BLaER1 treated with 17β-estradiol and CSF1 and Interleukin-3, amounts not matched to agents 10 nM and 100 nM (cell line): ENCODE results near the gene SIAH1.
"Not testable (repeated sequence)": the region's sequence is repeated elsewhere in the genome, so short reads cannot be mapped to it uniquely, and the experiment has no call there.

Experiments
- H3K27ac ChIP-seq, 11 experiments: shearing (Covaris generic); formaldehyde crosslinking; 2 replicates each; pipeline ENCODE4 v1.8.1; 2022
- H3K27me3 ChIP-seq, 11 experiments: shearing (Covaris generic); formaldehyde crosslinking; 2 replicates each; pipeline ENCODE4 v1.8.1; 2022
- H3K36me3 ChIP-seq, 11 experiments: shearing (Covaris generic); formaldehyde crosslinking; 2 replicates each; pipeline ENCODE4 v1.8.1; 2022
- H3K4me1 ChIP-seq, 10 experiments: shearing (Covaris generic); formaldehyde crosslinking; 2 replicates each; pipeline ENCODE4 v1.8.1; 2022
- H3K4me2 ChIP-seq, 11 experiments: shearing (Covaris generic); formaldehyde crosslinking; 2 replicates each; pipeline ENCODE4 v1.8.1; 2022
- H3K4me3 ChIP-seq, 10 experiments: shearing (Covaris generic); formaldehyde crosslinking; 2 replicates each; pipeline ENCODE4 v1.8.1; 2022
- H3K9ac ChIP-seq, 11 experiments: shearing (Covaris generic); formaldehyde crosslinking; 2 replicates each; pipeline ENCODE4 v1.8.1; 2022
- H3K9me3 ChIP-seq, 11 experiments: shearing (Covaris generic); formaldehyde crosslinking; replicated peaks in 1 of 11; 2 replicates each; pipeline ENCODE4 v1.8.1; 2022
- H4K20me1 ChIP-seq, 11 experiments: shearing (Covaris generic); formaldehyde crosslinking; 2 replicates each; pipeline ENCODE4 v1.8.1; 2022
- Cebpa-rat ChIP-seq, 11 experiments: shearing (Covaris generic); IDR thresholded peaks; 2 replicates each; pipeline ENCODE4 v1.8.1; 2022

Gene SIAH1

GRCh38 chr16:48383877-48384519 lies 1.2 kb downstream of the SIAH1 start:
- peaks cover 0 to 17% (median 5%) of the 10 kb centered on the region in 11 experiments; a peak in 5 of 22 replicates for H3K36me3 ChIP-seq
- H3K9ac ChIP-seq: peak overlapping the region; percentile 98 to 100 (median 100)
- peaks cover 0 to 12% (median 0%) of the 10 kb centered on the region in 11 experiments; a peak in 5 of 22 replicates for H3K9me3 ChIP-seq
- peak overlapping the region; percentile 99 to 100 (median 100) for H3K27ac ChIP-seq
- H4K20me1 ChIP-seq: peaks cover 38 to 54% (median 52%) of the 10 kb centered on the region in 11 experiments; a peak in 21 of 22 replicates
- H3K27me3 ChIP-seq: no peaks in the 10 kb centered on the region
- TF ChIP-seq Cebpa-rat (IDR thresholded peaks at IDR 0.05): no peak
- H3K4me3 ChIP-seq: peak overlapping the region; percentile 82 to 97 (median 90)
- peaks cover 32 to 76% (median 43%) of the 10 kb centered on the region in 10 experiments for H3K4me1 ChIP-seq
- peak overlapping the region; percentile 72 to 97 (median 83) for H3K4me2 ChIP-seq

- Histone ChIP-seq H3K9ac (peak overlapping the region; percentile 98 to 100 (median 100)), H3K36me3 (peaks cover 0 to 17% (median 5%) of the 10 kb centered on the region in 11 experiments; a peak in 6 of 22 replicates), H3K9me3 (peaks cover 0 to 12% (median 0%) of the 10 kb centered on the region in 11 experiments; a peak in 5 of 22 replicates), H3K4me2 (peak overlapping the region; percentile 72 to 97 (median 83)), H3K4me1 (peaks cover 33 to 76% (median 50%) of the 10 kb centered on the region in 10 experiments), H3K27me3 (no peaks in the 10 kb centered on the region), H3K4me3 (peak overlapping the region; percentile 82 to 97 (median 90)), H3K27ac (peak overlapping the region; percentile 99 to 100 (median 100)), H4K20me1 (peaks cover 46 to 62% (median 60%) of the 10 kb centered on the region in 11 experiments)
- no peak for TF ChIP-seq Cebpa-rat (IDR thresholded peaks at IDR 0.05)
Measured at GRCh38 chr16:48383009-48383876, 2.0 kb downstream of the SIAH1 start.

GRCh38 chr16:48382131-48382530 lies 3.1 kb downstream of the SIAH1 start:
- H4K20me1 ChIP-seq: peaks cover 57 to 73% (median 71%) of the 10 kb centered on the region in 11 experiments
- H3K9ac ChIP-seq: peak overlapping the region in 2 of 11 experiments; percentile 100; a peak in 1 of 22 replicates
- TF ChIP-seq Cebpa-rat (IDR thresholded peaks at IDR 0.05): no peak
- peaks cover 0 to 12% (median 0%) of the 10 kb centered on the region in 11 experiments; a peak in 5 of 22 replicates for H3K9me3 ChIP-seq
- H3K4me1 ChIP-seq: peaks cover 43 to 77% (median 59%) of the 10 kb centered on the region in 10 experiments
- no peaks in the 10 kb centered on the region for H3K27me3 ChIP-seq
- H3K27ac ChIP-seq: 0 out of 22 replicates have a peak overlapping the region, but pooled peaks of 1 of the 11 experiments have one; percentile 100
- H3K36me3 ChIP-seq: peaks cover 0 to 17% (median 5%) of the 10 kb centered on the region in 11 experiments; a peak in 6 of 22 replicates
- H3K4me2 ChIP-seq: peak overlapping the region in 8 of 11 experiments; percentile 72 to 97 (median 82); a peak in 15 of 22 replicates
- peak overlapping the region in 1 of 10 experiments; percentile 91; a peak in 1 of 20 replicates for H3K4me3 ChIP-seq

GRCh38 chr16:48381201-48381600 lies 4.0 kb downstream of the SIAH1 start:
- peak overlapping the region in 6 of 11 experiments; percentile 14 to 97 (median 80); a peak in 6 of 22 replicates for H3K4me2 ChIP-seq

GRCh38 chr16:48378836-48379235 lies 6.4 kb downstream of the SIAH1 start:
- H3K27ac ChIP-seq: peak overlapping the region in 7 of 11 experiments; percentile 24 to 62 (median 42); a peak in 13 of 22 replicates
- H3K4me1 ChIP-seq: peaks cover 57 to 96% (median 70%) of the 10 kb centered on the region in 10 experiments
- no peak for TF ChIP-seq Cebpa-rat (IDR thresholded peaks at IDR 0.05)
- no peaks in the 10 kb centered on the region for H3K27me3 ChIP-seq
- peaks cover 0 to 12% (median 0%) of the 10 kb centered on the region in 11 experiments; a peak in 5 of 22 replicates for H3K9me3 ChIP-seq
- peak overlapping the region in 3 of 11 experiments; percentile 39 to 51 (median 44); a peak in 5 of 22 replicates for H3K9ac ChIP-seq
- peak overlapping the region; percentile 4 to 97 (median 33) for H3K4me2 ChIP-seq
- H4K20me1 ChIP-seq: peaks cover 88 to 100% (median 100%) of the 10 kb centered on the region in 11 experiments
- no peak overlapping the region for H3K4me3 ChIP-seq
- H3K36me3 ChIP-seq: peaks cover 0 to 17% (median 5%) of the 10 kb centered on the region in 11 experiments; a peak in 6 of 22 replicates

More at GRCh38 chr16:48381201-48381600, 4.0 kb downstream of the SIAH1 start:
- no peak overlapping the region for H3K9ac ChIP-seq
- H3K4me3 ChIP-seq: no peak overlapping the region
- H3K27ac ChIP-seq: no peak overlapping the region
- H3K4me1 ChIP-seq: peaks cover 49 to 77% (median 65%) of the 10 kb centered on the region in 10 experiments
- TF ChIP-seq Cebpa-rat (IDR thresholded peaks at IDR 0.05): no peak
- H3K27me3 ChIP-seq: no peaks in the 10 kb centered on the region
- peaks cover 66 to 82% (median 80%) of the 10 kb centered on the region in 11 experiments for H4K20me1 ChIP-seq
- peaks cover 0 to 12% (median 0%) of the 10 kb centered on the region in 11 experiments; a peak in 5 of 22 replicates for H3K9me3 ChIP-seq
- peaks cover 0 to 17% (median 5%) of the 10 kb centered on the region in 11 experiments; a peak in 6 of 22 replicates for H3K36me3 ChIP-seq

GRCh38 chr16:48378276-48378675 lies 6.9 kb downstream of the SIAH1 start:
- peaks cover 0 to 17% (median 5%) of the 10 kb centered on the region in 11 experiments; a peak in 6 of 22 replicates for H3K36me3 ChIP-seq
- H4K20me1 ChIP-seq: peaks cover 88 to 100% (median 100%) of the 10 kb centered on the region in 11 experiments
- no peak overlapping the region for H3K4me3 ChIP-seq
- TF ChIP-seq Cebpa-rat (IDR thresholded peaks at IDR 0.05): no peak
- H3K27me3 ChIP-seq: no peaks in the 10 kb centered on the region
- peak overlapping the region in 6 of 11 experiments; percentile 9 to 62 (median 46); a peak in 10 of 22 replicates for H3K27ac ChIP-seq
- H3K4me1 ChIP-seq: peaks cover 55 to 100% (median 72%) of the 10 kb centered on the region in 10 experiments
- peak overlapping the region in 3 of 11 experiments; percentile 18 to 51 (median 39); a peak in 4 of 22 replicates for H3K9ac ChIP-seq
- H3K9me3 ChIP-seq: peaks cover 0 to 12% (median 0%) of the 10 kb centered on the region in 11 experiments; a peak in 5 of 22 replicates
- H3K4me2 ChIP-seq: peak overlapping the region; percentile 4 to 97 (median 33); a peak in 21 of 22 replicates

- Histone ChIP-seq H3K4me1 (peaks cover 46 to 100% (median 68%) of the 10 kb centered on the region in 10 experiments), H4K20me1 (peaks cover 94 to 100% (median 100%) of the 10 kb centered on the region in 11 experiments), H3K4me2 (peak overlapping the region; percentile 12 to 97 (median 37); a peak in 19 of 22 replicates), H3K27ac (peak overlapping the region in 4 of 11 experiments; percentile 26 to 62 (median 45); a peak in 4 of 22 replicates), H3K36me3 (peaks cover 0 to 16% (median 5%) of the 10 kb centered on the region in 11 experiments; a peak in 6 of 22 replicates), H3K9me3 (peaks cover 0 to 12% (median 0%) of the 10 kb centered on the region in 11 experiments; a peak in 5 of 22 replicates)
- H3K4me3 ChIP-seq, H3K9ac ChIP-seq, H3K27me3 ChIP-seq: not testable (repeated sequence)
Measured at GRCh38 chr16:48377301-48377700, 7.9 kb downstream of the SIAH1 start.

- H3K27me3 ChIP-seq: no peaks in the 10 kb centered on the region
- peaks cover 0 to 9% (median 0%) of the 10 kb centered on the region in 11 experiments; a peak in 2 of 22 replicates for H3K36me3 ChIP-seq
- peak overlapping the region in 1 of 11 experiments; percentile 49; a peak in 1 of 22 replicates for H3K27ac ChIP-seq
- TF ChIP-seq Cebpa-rat (IDR thresholded peaks at IDR 0.05): no peak
- H3K4me2 ChIP-seq: peak overlapping the region in 5 of 11 experiments; percentile 16 to 70 (median 55); a peak in 6 of 22 replicates
- peaks cover 92 to 100% (median 100%) of the 10 kb centered on the region in 11 experiments for H4K20me1 ChIP-seq
- peaks cover 27 to 100% (median 60%) of the 10 kb centered on the region in 10 experiments for H3K4me1 ChIP-seq
- no peaks in the 10 kb centered on the region for H3K9me3 ChIP-seq
- H3K4me3 ChIP-seq: no peak overlapping the region
- H3K9ac ChIP-seq: no peak overlapping the region
Measured at GRCh38 chr16:48374255-48374654, 11.0 kb downstream of the SIAH1 start.
